K562 (cell line): ENCODE data around the gene INTS4. TPM values are rescaled to one million over a fixed set of nuclear protein-coding genes. Genes with fewer than 3 reads are reported as not detected.

Experiments
- ATF7 ChIP-seq: fragments of 450-650 bp; IDR thresholded peaks from 2 replicates; pipeline ENCODE4 v1.7.1; 2014; ENCODE audit warnings: mild to moderate bottlenecking, moderate library complexity
- BRD9 ChIP-seq: fragments of 450-650 bp; IDR thresholded peaks from 2 replicates; pipeline ENCODE4 v1.6.1; 2018; ENCODE audit warnings: low read depth; ENCODE audit not compliant: partially characterized antibody
- CAMTA2 ChIP-seq: fragments of 250-450 bp; sonication (Bioruptor Pico); conservative IDR thresholded peaks from 2 replicates; pipeline ENCODE4 v1.5.1; 2022
- DMBX1 ChIP-seq: fragments of 250-450 bp; sonication (Bioruptor Pico); IDR thresholded peaks from 2 replicates; pipeline ENCODE4 v1.8.0; 2022; ENCODE audit warnings: inconsistent platforms, mild to moderate bottlenecking, moderate library complexity, borderline replicate concordance
- EHMT2 ChIP-seq: fragments of 450-650 bp; IDR thresholded peaks from 2 replicates; pipeline ENCODE4 v1.6.1; 2018; ENCODE audit warnings: antibody characterized with exemption
- ELF2 ChIP-seq: fragments of 250-450 bp; sonication (Bioruptor Pico); IDR thresholded peaks from 2 replicates; pipeline ENCODE4 v1.5.0; 2021; ENCODE audit warnings: mild to moderate bottlenecking
- ERF ChIP-seq: fragments of 450-650 bp; formaldehyde crosslinking; IDR thresholded peaks from 2 replicates; pipeline ENCODE4 v1.4.0; 2020; ENCODE audit warnings: mild to moderate bottlenecking, mixed read lengths
- HMG20A ChIP-seq: fragments of 450-650 bp; formaldehyde crosslinking; conservative IDR thresholded peaks from 2 replicates; pipeline ENCODE4 v1.4.0; 2020; ENCODE audit warnings: mild to moderate bottlenecking, mixed read lengths
- KDM2B ChIP-seq: fragments of 250-450 bp; sonication (Bioruptor Pico); IDR thresholded peaks from 2 replicates; pipeline ENCODE4 v1.8.0; 2021; ENCODE audit warnings: mild to moderate bottlenecking, moderate library complexity
- NFIC ChIP-seq: fragments of 450-650 bp; IDR thresholded peaks from 2 replicates; pipeline ENCODE4 v1.6.1; 2017; ENCODE audit warnings: mild to moderate bottlenecking, inconsistent platforms
- PHF20 ChIP-seq: fragments of 450-650 bp; IDR thresholded peaks from 2 replicates; pipeline ENCODE4 v1.6.1; 2018; ENCODE audit not compliant: partially characterized antibody
- POLR2B ChIP-seq: fragments of 450-650 bp; IDR thresholded peaks from 2 replicates; pipeline ENCODE4 v1.6.1; 2018; ENCODE audit warnings: low read depth; ENCODE audit not compliant: partially characterized antibody
- TCF7L2 ChIP-seq: fragments of 150-350 bp; IDR thresholded peaks from 2 replicates; pipeline ENCODE4 v1.6.1; 2016; ENCODE audit warnings: low read depth, mild to moderate bottlenecking, low read length, moderate library complexity
- TEAD1 ChIP-seq, 2 experiments: fragments of 450-650 bp in 1 of 2; sonication (generic) in 1 of 2; formaldehyde crosslinking; IDR thresholded peaks; 2 replicates each; pipeline versions ENCODE4 v1.4.0 to v1.8.0; 2020 to 2022; ENCODE audit warnings: mild to moderate bottlenecking in 2 of 2, missing genetic modification reagents in 1 of 2
- TRIM28 ChIP-seq: fragments of 450-650 bp; IDR thresholded peaks from 2 replicates; pipeline ENCODE4 v1.6.1; 2017
- ZBTB17 ChIP-seq: fragments of 450-650 bp; formaldehyde crosslinking; IDR thresholded peaks from 2 replicates; pipeline ENCODE4 v1.4.0; 2020; ENCODE audit warnings: mild to moderate bottlenecking
- ZNF318 ChIP-seq, 2 experiments: fragments of 450-650 bp; IDR thresholded peaks; 2 replicates each; pipeline ENCODE4 v1.6.1; 2016; ENCODE audit warnings: mild to moderate bottlenecking in 2 of 2, borderline replicate concordance in 1 of 2, low read depth in 1 of 2, moderate library complexity in 1 of 2
- ZNF583 ChIP-seq: fragments of 250-450 bp; sonication (Bioruptor Pico); IDR thresholded peaks from 2 replicates; pipeline ENCODE4 v1.4.0; 2020
- polyA plus RNA-seq, 8 experiments: library from polyadenylated mRNA; depleted of rRNA in 4 of 8; stranded (reverse) in 5 of 8; unstranded in 3 of 8; fragments of >200 nt; fragmentation: Nextera tagmentation in 2 of 8; fragmentation: Illumina TruSeq in 1 of 8; extraction: Ambion mirVana in 2 of 8; extraction: Trizol in 1 of 8; gene quantifications; 2 replicates each; pipeline versions ENCODE4 v1.2.1 to v1.2.3, GENCODE V29; 2011 to 2014; ENCODE audit warnings: inconsistent platforms in 1 of 8, missing spikeins in 1 of 8
- total RNA-seq, 7 experiments: library from RNA; depleted of rRNA in 6 of 7; stranded (reverse); fragments of >200 nt in 6 of 7; fragmentation: Illumina TruSeq in 2 of 7; extraction: Trizol in 2 of 7; gene quantifications; 2 replicates each; pipeline versions ENCODE4 v1.2.1 to v1.2.3, GENCODE V29; 2011 to 2021; ENCODE audit warnings: low replicate concordance in 1 of 7

Gene INTS4
- total and polyA plus RNA-seq, 9 of the 15 experiments (the other 6 are each of a cell fraction or from before 2014, with no cell fraction given) = 28.4 to 53.4 (median 44.5) TPM

- peak; percentile 93 for TF ChIP-seq BRD9
- TF ChIP-seq NFIC = peak; percentile 98
- TF ChIP-seq ZBTB17 (CRISPR knock-in tag) = peak; percentile 21; the same call in 1 of the 2 replicates
- TF ChIP-seq HMG20A = no peak
- 0 out of 4 replicates have a peak, but pooled peaks of 1 of the 2 experiments have one; percentile 50 for TF ChIP-seq ZNF318 (IDR thresholded peaks at IDR 0.05; ENCODE audit: borderline replicate concordance in 1 of 2, low read depth in 1 of 2)
- TF ChIP-seq PHF20 = peak; percentile 75
- no peak for TF ChIP-seq KDM2B (CRISPR knock-in tag)
- peak; percentile 48; the same call in 1 of the 2 replicates for TF ChIP-seq TRIM28
- no peak for TF ChIP-seq TEAD1 (CRISPR knock-in tag; IDR thresholded peaks at IDR 0.05)
- no peak for TF ChIP-seq TCF7L2
- TF ChIP-seq DMBX1 = peak; percentile 51; the same call in 1 of the 2 replicates
- no peak; the same call in 1 of the 2 replicates for TF ChIP-seq ELF2
- 0 out of 2 replicates have a peak, but pooled peaks have one; percentile 10 for TF ChIP-seq ATF7
- 0 out of 2 replicates have a peak, but pooled peaks have one; percentile 71 for TF ChIP-seq ZNF583 (CRISPR knock-in tag)
- TF ChIP-seq POLR2B = peak; percentile 41
- TF ChIP-seq CAMTA2 (CRISPR knock-in tag) = no peak
- 0 out of 2 replicates have a peak, but pooled peaks have one; percentile 29 for TF ChIP-seq ERF (CRISPR knock-in tag)
- peak; percentile 85 for TF ChIP-seq EHMT2
Observed at GRCh38 chr11:78039919-78040671, 45.6 kb upstream of the INTS4 start (continued).
